ENCODE results near the gene DNAI4.
"Not testable (repeated sequence)": the region's sequence is repeated elsewhere in the genome, so short reads cannot be mapped to it uniquely, and the experiment has no call there.

DNAI4 gene

GRCh38 chr1:66893712-66894111 is 30.9 kb downstream of the DNAI4 start:
- TF ChIP-seq POLR2A (IDR thresholded peaks at IDR 0.05; ENCODE audit: low read depth, low read length) = no peak
- DNase-seq (ENCODE audit: insufficient read length, low spot score) (no peak), FAIRE-seq (no peak)

GRCh38 chr1:66890621-66891020 is 34.0 kb downstream of the DNAI4 start:
- no peak for FAIRE-seq
- TF ChIP-seq POLR2A (IDR thresholded peaks at IDR 0.05; ENCODE audit: low read depth, low read length) = no peak
- DNase-seq (ENCODE audit: insufficient read length, low spot score) = no peak

GRCh38 chr1:66889030-66889429 is 35.6 kb downstream of the DNAI4 start:
- DNase-seq (ENCODE audit: insufficient read length, low spot score) (no peak), FAIRE-seq (no peak)
- no peak for TF ChIP-seq POLR2A (IDR thresholded peaks at IDR 0.05; ENCODE audit: low read depth, low read length)

DNA sequence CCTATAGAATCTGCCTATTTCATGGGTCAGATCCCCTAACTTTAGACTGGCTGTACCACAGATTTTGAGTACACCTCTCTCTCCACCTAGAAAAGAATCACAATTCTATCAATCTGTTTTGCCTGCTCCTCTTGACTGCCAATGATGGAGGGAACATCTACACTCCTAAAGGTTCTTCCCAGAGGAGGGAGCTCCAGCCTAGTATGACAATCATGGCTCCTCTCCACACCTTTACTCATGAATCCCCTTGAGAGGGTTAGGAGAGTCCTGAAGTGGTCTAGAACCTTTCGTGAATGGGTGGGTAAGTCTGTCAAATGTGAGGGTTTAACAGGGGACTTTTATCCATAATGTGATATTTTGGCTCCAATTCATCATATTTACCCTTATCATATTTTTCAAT is 48.0 kb downstream of the DNAI4 start:
- TF ChIP-seq POLR2A (IDR thresholded peaks at IDR 0.05; ENCODE audit: low read depth, low read length) = no peak
- DNase-seq (ENCODE audit: insufficient read length, low spot score) (no peak), FAIRE-seq (no peak)

GRCh38 chr1:66873111-66873510 is 51.5 kb downstream of the DNAI4 start:
- DNase-seq (ENCODE audit: insufficient read length, low spot score) (no peak), FAIRE-seq (no peak)
- TF ChIP-seq POLR2A (IDR thresholded peaks at IDR 0.05; ENCODE audit: low read depth, low read length) = no peak

DNA sequence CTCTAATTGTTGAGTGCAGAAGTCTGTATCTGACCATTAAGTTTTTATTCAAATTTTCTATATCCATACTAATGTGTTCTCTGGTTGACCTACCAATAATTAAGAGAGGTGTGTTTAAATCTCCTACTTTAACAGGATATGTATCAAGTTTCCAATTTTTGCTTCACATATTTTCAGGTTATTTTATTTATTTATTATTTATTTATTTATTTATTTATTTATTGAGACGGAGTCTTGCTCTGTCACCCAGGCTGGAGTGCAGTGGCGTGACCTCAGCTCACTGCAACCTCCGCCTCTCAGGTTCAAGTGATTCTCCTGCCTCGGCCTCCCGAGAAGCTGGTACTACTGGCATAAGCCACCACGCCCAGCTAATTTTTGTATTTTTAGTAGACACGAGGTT is 52.6 kb downstream of the DNAI4 start:
- not testable (repeated sequence) for DNase-seq (ENCODE audit: insufficient read length, low spot score); FAIRE-seq

DNA sequence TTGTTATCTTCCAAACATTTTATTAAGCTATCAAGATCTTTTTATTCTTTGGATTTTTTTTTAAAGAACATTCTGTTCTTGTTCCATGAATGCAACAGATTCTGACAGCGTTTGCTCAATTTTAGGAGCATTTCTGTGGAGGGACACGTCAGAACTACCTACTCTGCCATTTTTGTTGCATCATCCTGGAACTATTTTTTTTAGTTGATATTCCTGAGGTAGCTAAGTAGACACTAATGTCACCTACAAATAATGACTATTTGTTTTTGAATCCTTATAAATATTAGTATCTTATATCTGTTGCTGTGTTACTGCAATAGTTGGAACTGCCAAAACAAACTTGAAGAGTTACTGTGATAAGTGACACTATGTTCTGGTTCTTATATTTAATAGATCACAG is 57.2 kb downstream of the DNAI4 start:
- no peak for TF ChIP-seq POLR2A (IDR thresholded peaks at IDR 0.05; ENCODE audit: low read depth, low read length)
- no peak for FAIRE-seq
- no peak for DNase-seq (ENCODE audit: insufficient read length, low spot score)

DNA sequence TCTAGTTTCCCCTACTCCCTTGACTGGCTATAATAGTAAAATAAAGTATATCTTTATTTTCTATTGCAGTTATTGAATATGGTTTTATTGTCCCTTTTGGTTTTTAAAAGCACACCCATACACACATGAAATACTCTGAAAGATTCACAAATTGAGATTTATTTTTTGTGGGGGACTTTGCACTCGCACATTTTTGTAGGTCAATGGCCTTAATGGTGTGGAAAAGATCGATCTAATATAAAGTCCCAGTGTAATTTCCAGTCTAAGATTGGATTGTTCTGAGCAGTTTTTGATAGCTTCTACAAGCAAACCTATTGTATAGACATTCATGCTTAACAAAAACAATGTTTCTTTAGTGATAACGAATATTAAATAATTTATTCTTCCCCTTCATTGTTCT is 64.1 kb downstream of the DNAI4 start:
- TF ChIP-seq POLR2A (IDR thresholded peaks at IDR 0.05; ENCODE audit: low read depth, low read length) = no peak
- no peak for DNase-seq (ENCODE audit: insufficient read length, low spot score)

DNA sequence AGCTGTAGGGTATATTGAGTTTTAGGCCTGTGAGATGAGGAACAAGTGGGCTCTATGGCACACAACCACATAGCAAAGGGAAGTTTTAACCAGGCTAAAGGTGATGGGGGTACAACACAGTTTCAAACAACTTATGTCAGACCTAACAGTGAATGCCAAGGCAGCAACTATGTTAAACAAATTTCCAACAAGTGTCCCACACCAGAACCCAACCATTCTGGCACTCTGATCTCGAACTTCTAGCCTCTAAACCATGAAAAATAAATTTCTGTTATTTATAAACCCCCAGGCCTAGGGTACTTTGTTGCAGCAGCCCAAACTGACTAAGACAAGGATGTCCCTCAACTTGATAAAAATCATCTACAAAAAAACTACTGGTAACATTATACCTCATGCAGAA is 71.3 kb downstream of the DNAI4 start:
- FAIRE-seq = no peak
- no peak for TF ChIP-seq POLR2A (IDR thresholded peaks at IDR 0.05; ENCODE audit: low read depth, low read length)
- no peak for DNase-seq (ENCODE audit: insufficient read length, low spot score)

More for the DNA sequence above, 64.1 kb downstream of the DNAI4 start:
- no peak for FAIRE-seq

DNA sequence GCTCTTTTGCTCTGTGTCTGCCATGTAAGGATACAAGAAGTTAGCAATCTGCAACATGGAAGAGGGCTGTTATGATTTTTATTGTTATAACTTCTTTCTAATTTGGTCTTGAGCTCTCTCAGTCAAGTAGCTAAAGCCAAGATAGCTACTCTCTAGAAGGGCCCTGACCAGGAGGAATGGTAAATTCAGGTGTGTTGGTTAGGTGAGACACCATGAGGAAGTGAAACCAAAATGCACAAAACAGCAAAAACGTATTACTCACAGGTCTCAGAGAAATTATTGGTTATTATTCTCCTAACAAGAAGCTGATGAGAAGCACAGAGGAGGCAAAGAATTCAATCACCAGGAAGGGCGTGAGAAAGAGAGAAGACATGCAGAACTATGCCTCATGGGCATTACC is 71.8 kb downstream of the DNAI4 start:
- no peak for FAIRE-seq
- no peak for DNase-seq (ENCODE audit: insufficient read length, low spot score)
- TF ChIP-seq POLR2A (IDR thresholded peaks at IDR 0.05; ENCODE audit: low read depth, low read length) = no peak

GRCh38 chr1:66850989-66851388 is 73.7 kb downstream of the DNAI4 start:
- DNase-seq (ENCODE audit: insufficient read length, low spot score) = no peak
- FAIRE-seq = no peak
- no peak for TF ChIP-seq POLR2A (IDR thresholded peaks at IDR 0.05; ENCODE audit: low read depth, low read length)

GRCh38 chr1:66848193-66848592 is 76.5 kb downstream of the DNAI4 start:
- DNase-seq (ENCODE audit: insufficient read length, low spot score) (no peak), FAIRE-seq (no peak)
- TF ChIP-seq POLR2A (IDR thresholded peaks at IDR 0.05; ENCODE audit: low read depth, low read length) = no peak

DNA sequence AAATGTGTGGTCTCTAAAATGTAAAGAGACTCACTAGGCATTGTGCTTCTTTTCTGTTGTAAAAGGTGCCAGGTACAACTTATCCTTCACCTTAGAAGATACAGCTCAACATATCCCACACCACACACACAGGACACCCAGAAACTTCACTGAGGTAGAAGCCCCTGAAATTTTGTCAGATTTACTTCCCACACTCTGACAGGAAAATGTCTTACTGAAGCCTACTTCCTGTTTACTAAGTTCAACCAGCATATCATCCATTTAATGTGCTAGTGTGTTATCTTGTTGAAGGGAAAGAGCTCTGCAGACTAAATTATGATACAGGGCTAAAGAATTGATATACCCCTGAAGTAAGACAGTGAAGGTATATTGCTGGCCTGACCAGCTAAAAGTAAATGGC is 83.7 kb downstream of the DNAI4 start:
- TF ChIP-seq POLR2A (IDR thresholded peaks at IDR 0.05; ENCODE audit: low read depth, low read length) = no peak
- FAIRE-seq = no peak
- DNase-seq (ENCODE audit: insufficient read length, low spot score) = no peak

DNA sequence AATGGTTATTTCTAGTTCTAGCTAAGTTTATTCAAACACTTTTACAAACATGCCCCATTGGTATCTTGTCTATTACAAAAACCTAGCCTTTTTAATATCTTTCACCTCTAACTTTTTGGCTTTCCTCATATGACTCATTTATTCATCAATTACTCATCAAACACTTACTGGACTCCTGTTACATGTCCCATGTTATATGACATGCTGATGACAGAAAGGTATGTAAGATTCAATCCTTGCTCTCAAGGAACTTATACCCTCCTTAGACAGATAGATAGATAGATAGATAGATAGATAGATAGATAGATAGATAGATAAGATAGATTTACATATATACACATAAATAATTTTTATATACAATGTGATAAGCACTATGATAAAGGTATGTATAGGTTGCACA is 89.7 kb downstream of the DNAI4 start:
- TF ChIP-seq POLR2A (IDR thresholded peaks at IDR 0.05; ENCODE audit: low read depth, low read length) = no peak
- DNase-seq (ENCODE audit: insufficient read length, low spot score) (no peak), FAIRE-seq (peak; percentile 41)

GRCh38 chr1:66833112-66833511 is 91.5 kb downstream of the DNAI4 start:
- DNase-seq (ENCODE audit: insufficient read length, low spot score) (no peak), FAIRE-seq (no peak)
- TF ChIP-seq POLR2A (IDR thresholded peaks at IDR 0.05; ENCODE audit: low read depth, low read length) = no peak

DNA sequence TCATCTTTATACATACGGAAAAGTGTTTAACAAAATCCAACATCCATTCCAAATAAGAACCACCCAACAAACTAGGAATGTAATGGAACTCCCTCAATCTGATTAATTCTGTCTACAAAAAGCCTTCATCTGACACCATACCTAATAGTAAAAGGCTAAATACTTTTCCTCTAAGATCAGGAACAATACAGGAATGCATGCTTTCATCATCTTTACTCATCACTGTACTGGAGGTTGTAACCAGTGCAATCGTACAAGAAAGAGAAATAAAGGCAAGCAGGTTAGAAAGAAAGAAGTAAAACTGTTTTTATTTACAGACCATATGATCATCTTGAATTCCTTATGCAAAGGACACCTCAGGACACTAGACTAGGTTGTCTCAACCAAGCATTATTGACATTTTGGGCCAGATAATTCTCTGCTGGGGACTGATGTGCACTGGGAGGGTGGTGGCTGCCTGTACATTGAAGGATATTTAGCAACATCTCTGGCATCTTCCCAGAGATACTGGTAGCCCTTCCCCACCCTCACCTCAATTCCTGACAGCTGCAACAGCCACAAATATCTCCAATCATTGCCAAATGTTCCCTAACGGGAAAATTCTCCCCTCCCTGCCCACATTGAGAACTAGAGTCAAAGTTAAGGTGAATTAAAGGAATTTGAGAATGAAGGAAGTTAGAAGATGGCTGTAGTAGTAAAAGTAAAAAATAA is 93.0 kb downstream of the DNAI4 start:
- peak; percentile 61 for FAIRE-seq
- DNase-seq (ENCODE audit: insufficient read length, low spot score) = no peak
- TF ChIP-seq POLR2A (IDR thresholded peaks at IDR 0.05; ENCODE audit: low read depth, low read length) = no peak
